Measurements from ENCODE around the gene IP6K1.

- TF ChIP-seq, protein P1, sequence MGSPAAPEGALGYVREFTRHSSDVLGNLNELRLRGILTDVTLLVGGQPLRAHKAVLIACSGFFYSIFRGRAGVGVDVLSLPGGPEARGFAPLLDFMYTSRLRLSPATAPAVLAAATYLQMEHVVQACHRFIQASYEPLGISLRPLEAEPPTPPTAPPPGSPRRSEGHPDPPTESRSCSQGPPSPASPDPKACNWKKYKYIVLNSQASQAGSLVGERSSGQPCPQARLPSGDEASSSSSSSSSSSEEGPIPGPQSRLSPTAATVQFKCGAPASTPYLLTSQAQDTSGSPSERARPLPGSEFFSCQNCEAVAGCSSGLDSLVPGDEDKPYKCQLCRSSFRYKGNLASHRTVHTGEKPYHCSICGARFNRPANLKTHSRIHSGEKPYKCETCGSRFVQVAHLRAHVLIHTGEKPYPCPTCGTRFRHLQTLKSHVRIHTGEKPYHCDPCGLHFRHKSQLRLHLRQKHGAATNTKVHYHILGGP (tag by site-specific recombination; IDR thresholded peaks at IDR 0.05) = no peak
- TF ChIP-seq ZNF560 (tag by site-specific recombination; IDR thresholded peaks at IDR 0.05; ENCODE audit: borderline replicate concordance) (no peak), ZNF639 (tag by site-specific recombination; IDR thresholded peaks at IDR 0.05) (no peak), ZBTB20 (tag by site-specific recombination; IDR thresholded peaks at IDR 0.05) (no peak), ZNF184 (tag by site-specific recombination; IDR thresholded peaks at IDR 0.05) (no peak), ZNF416 (tag by site-specific recombination; IDR thresholded peaks at IDR 0.05) (no peak), ZNF223 (tag by site-specific recombination; IDR thresholded peaks at IDR 0.05) (no peak)
- TF ChIP-seq, protein P2, sequence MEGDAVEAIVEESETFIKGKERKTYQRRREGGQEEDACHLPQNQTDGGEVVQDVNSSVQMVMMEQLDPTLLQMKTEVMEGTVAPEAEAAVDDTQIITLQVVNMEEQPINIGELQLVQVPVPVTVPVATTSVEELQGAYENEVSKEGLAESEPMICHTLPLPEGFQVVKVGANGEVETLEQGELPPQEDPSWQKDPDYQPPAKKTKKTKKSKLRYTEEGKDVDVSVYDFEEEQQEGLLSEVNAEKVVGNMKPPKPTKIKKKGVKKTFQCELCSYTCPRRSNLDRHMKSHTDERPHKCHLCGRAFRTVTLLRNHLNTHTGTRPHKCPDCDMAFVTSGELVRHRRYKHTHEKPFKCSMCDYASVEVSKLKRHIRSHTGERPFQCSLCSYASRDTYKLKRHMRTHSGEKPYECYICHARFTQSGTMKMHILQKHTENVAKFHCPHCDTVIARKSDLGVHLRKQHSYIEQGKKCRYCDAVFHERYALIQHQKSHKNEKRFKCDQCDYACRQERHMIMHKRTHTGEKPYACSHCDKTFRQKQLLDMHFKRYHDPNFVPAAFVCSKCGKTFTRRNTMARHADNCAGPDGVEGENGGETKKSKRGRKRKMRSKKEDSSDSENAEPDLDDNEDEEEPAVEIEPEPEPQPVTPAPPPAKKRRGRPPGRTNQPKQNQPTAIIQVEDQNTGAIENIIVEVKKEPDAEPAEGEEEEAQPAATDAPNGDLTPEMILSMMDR (tag by site-specific recombination; IDR thresholded peaks at IDR 0.05) = no peak
These were observed 64.8 kb downstream of the IP6K1 start for GRCh38 chr3:49721596-49721895.
